OCI-LY1 (cell line): ENCODE data around the gene USP7.
"Not testable (repeated sequence)": the region's sequence is repeated elsewhere in the genome, so short reads cannot be mapped to it uniquely, and the experiment has no call there.

Source experiments
- H2AFZ ChIP-seq: fragments of 200-600 bp; sonication (generic), shearing (Covaris generic); 2 replicates; pipeline ENCODE4 v1.6.0; 2014; ENCODE audit warnings: antibody characterized with exemption, mild to moderate bottlenecking, low read length
- H3F3A ChIP-seq: fragments of 200-600 bp; sonication (generic), shearing (Covaris generic); 2 replicates; pipeline ENCODE4 v1.6.0; 2014; ENCODE audit warnings: mild to moderate bottlenecking, antibody characterized with exemption, low read length, moderate library complexity; ENCODE audit not compliant: insufficient read depth
- H3K27ac ChIP-seq: fragments of 200-600 bp; sonication (generic); 2 replicates; pipeline ENCODE4 v1.5.1; 2014; ENCODE audit warnings: low read length, mixed run types, mild to moderate bottlenecking, low read depth; ENCODE audit not compliant: poor library complexity, severe bottlenecking
- H3K27me3 ChIP-seq: fragments of 200-600 bp; sonication (generic); 2 replicates; pipeline ENCODE4 v1.6.0; 2014; ENCODE audit warnings: antibody characterized with exemption, mild to moderate bottlenecking, low read length, moderate library complexity; ENCODE audit not compliant: insufficient read depth
- H3K36me3 ChIP-seq: fragments of 200-600 bp; sonication (generic); 2 replicates; pipeline ENCODE4 v1.6.1; 2014; ENCODE audit warnings: mild to moderate bottlenecking, antibody characterized with exemption, low read length, moderate library complexity, mixed read lengths; ENCODE audit not compliant: insufficient read depth
- H3K4me1 ChIP-seq: fragments of 200-600 bp; sonication (generic); 2 replicates; pipeline ENCODE4 v1.5.1; 2014; ENCODE audit warnings: mild to moderate bottlenecking, low read length, moderate library complexity; ENCODE audit not compliant: insufficient read depth, severe bottlenecking
- H3K4me2 ChIP-seq: fragments of 200-600 bp; sonication (generic), shearing (Covaris generic); 2 replicates; pipeline ENCODE4 v1.6.1; 2014; ENCODE audit warnings: low read length
- H3K4me3 ChIP-seq: fragments of 200-600 bp; sonication (generic); 2 replicates; pipeline ENCODE4 v1.5.1; 2014; ENCODE audit warnings: low read length, low read depth, mild to moderate bottlenecking, mixed read lengths; ENCODE audit not compliant: poor library complexity, severe bottlenecking
- H3K79me2 ChIP-seq: fragments of 200-600 bp; shearing (Covaris generic); 2 replicates; pipeline ENCODE4 v1.6.1; 2016; ENCODE audit warnings: mixed run types, low read length, mixed read lengths; ENCODE audit not compliant: insufficient read depth
- H3K9ac ChIP-seq: fragments of 200-600 bp; sonication (generic), shearing (Covaris generic); 2 replicates; pipeline ENCODE4 v1.6.1; 2014; ENCODE audit warnings: mild to moderate bottlenecking, low read length, mixed read lengths
- H3K9me2 ChIP-seq: fragments of 200-600 bp; sonication (generic), shearing (Covaris generic); 2 replicates; pipeline ENCODE4 v1.6.1; 2014; ENCODE audit warnings: low read depth, mild to moderate bottlenecking, low read length, mixed read lengths
- H3K9me3 ChIP-seq: fragments of 200-600 bp; shearing (Covaris generic); 2 replicates; pipeline ENCODE4 v1.6.1; 2014; ENCODE audit warnings: low read length, mixed read lengths
- H4K20me1 ChIP-seq: fragments of 200-600 bp; sonication (generic), shearing (Covaris generic); 2 replicates; pipeline ENCODE4 v1.6.0; 2016; ENCODE audit warnings: mild to moderate bottlenecking, low read length; ENCODE audit not compliant: insufficient read depth
- CTCF ChIP-seq: fragments of 200-600 bp; sonication (generic), shearing (Covaris generic); IDR thresholded peaks from 2 replicates; pipeline ENCODE4 v1.5.1; 2017; ENCODE audit warnings: mild to moderate bottlenecking, antibody characterized with exemption, low read length, moderate library complexity, mixed read lengths
- EZH2 ChIP-seq: fragments of 200-600 bp; sonication (generic), shearing (Covaris generic); IDR thresholded peaks from 2 replicates; pipeline ENCODE4 v1.8.0; 2017; ENCODE audit warnings: borderline replicate concordance, mixed run types, mild to moderate bottlenecking, antibody characterized with exemption, low read length, moderate library complexity, mixed read lengths

USP7 gene

GRCh38 chr16:8880839-8881510 lies 82.7 kb downstream of the USP7 start:
- Histone ChIP-seq H3K36me3 (no peaks in the 10 kb centered on the region), H3K79me2 (no peaks in the 10 kb centered on the region), H3K9me2 (no peaks in the 10 kb centered on the region), H3K9ac (no peak overlapping the region), H4K20me1 (no peaks in the 10 kb centered on the region), H3K27ac (no peak overlapping the region), H3K9me3 (no peaks in the 10 kb centered on the region), H3K27me3 (no peaks in the 10 kb centered on the region), H3K4me1 (peaks cover 7% of the 10 kb centered on the region), H3K4me2 (no peak overlapping the region), H2AFZ (no peak overlapping the region), H3K4me3 (no peak overlapping the region), H3F3A (no peaks in the 10 kb centered on the region)
- TF ChIP-seq EZH2 (no peak), CTCF (no peak)

GRCh38 chr16:8878523-8878911 lies 85.2 kb downstream of the USP7 start:
- Histone ChIP-seq H3K4me3 (no peak overlapping the region), H3K4me2 (no peak overlapping the region), H3K79me2 (no peaks in the 10 kb centered on the region), H3K36me3 (no peaks in the 10 kb centered on the region), H4K20me1 (no peaks in the 10 kb centered on the region), H3F3A (no peaks in the 10 kb centered on the region), H3K9ac (no peak overlapping the region), H3K9me3 (no peaks in the 10 kb centered on the region), H3K9me2 (no peaks in the 10 kb centered on the region), H2AFZ (no peak overlapping the region), H3K27me3 (no peaks in the 10 kb centered on the region), H3K4me1 (peaks cover 4% of the 10 kb centered on the region), H3K27ac (no peak overlapping the region)
- TF ChIP-seq EZH2 (no peak), CTCF (no peak)

- H3K4me3 ChIP-seq = no peak overlapping the region
- TF ChIP-seq CTCF (no peak), EZH2 (no peak)
- no peaks in the 10 kb centered on the region for H3K79me2 ChIP-seq
- H3F3A ChIP-seq = no peaks in the 10 kb centered on the region
- no peaks in the 10 kb centered on the region for H4K20me1 ChIP-seq
- no peak overlapping the region for H3K9ac ChIP-seq
- H3K9me3 ChIP-seq = no peaks in the 10 kb centered on the region
- no peak overlapping the region for H3K27ac ChIP-seq
- no peak overlapping the region for H2AFZ ChIP-seq
- H3K4me1 ChIP-seq = peaks cover 4% of the 10 kb centered on the region
- H3K4me2 ChIP-seq = no peak overlapping the region
- H3K36me3 ChIP-seq = no peaks in the 10 kb centered on the region
- H3K27me3 ChIP-seq = no peaks in the 10 kb centered on the region
- no peaks in the 10 kb centered on the region for H3K9me2 ChIP-seq
These were observed 85.7 kb downstream of the USP7 start for GRCh38 chr16:8877894-8878522.

- not testable (repeated sequence) for H3K36me3 ChIP-seq, H2AFZ ChIP-seq, H3F3A ChIP-seq, H3K4me2 ChIP-seq, H3K9me2 ChIP-seq, H3K4me3 ChIP-seq, H4K20me1 ChIP-seq, H3K79me2 ChIP-seq, H3K27me3 ChIP-seq, H3K27ac ChIP-seq, H3K9me3 ChIP-seq, H3K9ac ChIP-seq
- H3K4me1 ChIP-seq = peaks cover 15% of the 10 kb centered on the region
These were observed 88.4 kb downstream of the USP7 start for GRCh38 chr16:8875317-8875716.
